ENCODE results near the gene BDKRB2. TPM values are rescaled to one million over a fixed set of nuclear protein-coding genes. Genes with fewer than 3 reads are reported as not detected.

BDKRB2 gene
- total RNA-seq, 1 donor from 2014 or later, result 0.15 TPM

DNA sequence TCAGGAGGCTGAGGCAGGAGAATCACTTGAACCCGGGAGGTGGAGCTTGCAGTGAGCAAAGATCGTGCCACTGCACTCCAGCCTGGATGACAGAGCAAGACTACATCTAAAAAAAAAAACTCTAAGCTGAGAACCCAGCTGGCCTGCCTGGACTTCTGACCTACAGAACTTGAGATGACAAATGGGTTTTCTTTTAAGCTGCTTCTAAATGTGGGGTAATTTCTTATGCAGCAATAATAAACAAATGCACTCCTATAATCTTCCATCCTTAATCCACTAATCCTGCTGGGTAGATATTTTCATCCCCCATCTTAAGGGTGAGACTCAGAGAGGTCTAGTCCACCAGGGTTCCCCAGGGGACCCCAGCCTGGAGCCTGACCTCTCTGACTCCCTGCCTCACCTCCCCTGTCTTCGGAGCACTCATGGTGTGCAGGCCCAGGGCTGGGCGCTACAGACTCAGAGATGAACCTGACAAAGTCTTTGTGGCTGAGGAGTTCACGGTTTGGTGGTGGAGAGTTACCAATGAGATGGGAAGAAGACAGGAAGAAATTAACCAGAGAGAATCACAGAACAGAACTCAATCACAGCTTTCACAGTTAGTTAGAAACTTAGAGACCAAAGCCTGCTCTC is 39.7 kb upstream of the BDKRB2 start:
- no peak for DNase-seq (ENCODE audit: low spot score)
- peaks cover 1% of the 10 kb centered on the region for H3K27me3 Mint-ChIP-seq (ENCODE audit: unreplicated experiment)
- peaks cover 4% of the 10 kb centered on the region for H3K4me1 Mint-ChIP-seq (ENCODE audit: unreplicated experiment)
- no peak overlapping the region for H3K4me3 Mint-ChIP-seq (ENCODE audit: unreplicated experiment)
- TF ChIP-seq, protein P1, sequence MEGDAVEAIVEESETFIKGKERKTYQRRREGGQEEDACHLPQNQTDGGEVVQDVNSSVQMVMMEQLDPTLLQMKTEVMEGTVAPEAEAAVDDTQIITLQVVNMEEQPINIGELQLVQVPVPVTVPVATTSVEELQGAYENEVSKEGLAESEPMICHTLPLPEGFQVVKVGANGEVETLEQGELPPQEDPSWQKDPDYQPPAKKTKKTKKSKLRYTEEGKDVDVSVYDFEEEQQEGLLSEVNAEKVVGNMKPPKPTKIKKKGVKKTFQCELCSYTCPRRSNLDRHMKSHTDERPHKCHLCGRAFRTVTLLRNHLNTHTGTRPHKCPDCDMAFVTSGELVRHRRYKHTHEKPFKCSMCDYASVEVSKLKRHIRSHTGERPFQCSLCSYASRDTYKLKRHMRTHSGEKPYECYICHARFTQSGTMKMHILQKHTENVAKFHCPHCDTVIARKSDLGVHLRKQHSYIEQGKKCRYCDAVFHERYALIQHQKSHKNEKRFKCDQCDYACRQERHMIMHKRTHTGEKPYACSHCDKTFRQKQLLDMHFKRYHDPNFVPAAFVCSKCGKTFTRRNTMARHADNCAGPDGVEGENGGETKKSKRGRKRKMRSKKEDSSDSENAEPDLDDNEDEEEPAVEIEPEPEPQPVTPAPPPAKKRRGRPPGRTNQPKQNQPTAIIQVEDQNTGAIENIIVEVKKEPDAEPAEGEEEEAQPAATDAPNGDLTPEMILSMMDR (IDR thresholded peaks at IDR 0.05; ENCODE audit: unreplicated experiment), result no peak
- no peaks in the 10 kb centered on the region for H3K9me3 Mint-ChIP-seq (ENCODE audit: unreplicated experiment)
- no peak overlapping the region for H3K27ac Mint-ChIP-seq (ENCODE audit: unreplicated experiment)
- H3K36me3 Mint-ChIP-seq (ENCODE audit: low read depth, unreplicated experiment), result no peaks in the 10 kb centered on the region

DNA sequence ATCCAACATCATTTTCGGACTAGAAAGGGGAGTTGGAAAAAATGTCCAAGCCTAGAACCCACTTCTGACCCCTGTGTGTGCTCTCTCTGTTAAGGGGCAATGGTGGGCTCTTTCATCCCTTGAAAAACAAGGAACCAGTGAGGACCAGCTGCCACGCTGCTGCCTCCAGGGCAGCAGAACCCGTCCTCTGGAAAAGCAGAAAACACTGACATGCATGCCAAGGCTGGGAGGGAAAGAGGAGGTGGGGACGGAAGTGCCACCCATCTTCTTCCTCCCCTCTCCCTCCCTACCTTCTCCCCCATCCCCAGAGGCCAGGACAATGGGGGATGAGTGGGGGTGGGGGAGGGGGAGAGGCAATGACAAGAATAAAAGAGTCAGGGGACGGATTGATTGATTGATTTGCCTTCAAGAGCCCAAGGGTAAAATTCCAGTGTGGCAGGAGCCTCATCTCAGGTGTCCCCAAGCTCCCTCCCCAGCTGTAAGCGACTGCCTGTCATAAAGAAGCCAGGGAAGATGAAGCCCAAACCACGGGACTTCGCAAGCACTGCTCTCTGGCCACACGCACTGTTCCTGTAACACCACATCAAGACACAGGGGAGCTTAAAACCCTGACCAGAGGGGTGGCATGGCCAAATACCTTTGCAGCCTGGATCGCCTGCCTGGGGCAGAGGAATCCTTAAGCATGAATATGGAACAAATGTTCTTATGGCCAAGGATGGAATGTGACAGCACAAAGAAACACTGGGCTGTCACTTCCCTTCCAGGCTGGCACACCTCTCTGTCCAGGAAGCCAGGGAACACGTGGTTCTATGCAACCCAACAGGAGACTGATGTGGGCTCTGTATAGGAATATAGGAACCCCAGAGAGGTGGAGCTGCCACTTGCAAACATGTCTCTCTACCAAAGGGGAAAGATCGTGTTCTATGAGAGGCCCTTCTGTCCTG is 38.9 kb upstream of the BDKRB2 start:
- Mint-ChIP-seq H3K9me3 (ENCODE audit: unreplicated experiment) (no peaks in the 10 kb centered on the region), H3K4me1 (ENCODE audit: unreplicated experiment) (peaks cover 4% of the 10 kb centered on the region), H3K27ac (ENCODE audit: unreplicated experiment) (no peak overlapping the region), H3K4me3 (ENCODE audit: unreplicated experiment) (no peak overlapping the region), H3K27me3 (ENCODE audit: unreplicated experiment) (peaks cover 3% of the 10 kb centered on the region), H3K36me3 (ENCODE audit: low read depth, unreplicated experiment) (no peaks in the 10 kb centered on the region)
- TF ChIP-seq, protein P1 (IDR thresholded peaks at IDR 0.05; ENCODE audit: unreplicated experiment), result no peak
- no peak for DNase-seq (ENCODE audit: low spot score)

DNA sequence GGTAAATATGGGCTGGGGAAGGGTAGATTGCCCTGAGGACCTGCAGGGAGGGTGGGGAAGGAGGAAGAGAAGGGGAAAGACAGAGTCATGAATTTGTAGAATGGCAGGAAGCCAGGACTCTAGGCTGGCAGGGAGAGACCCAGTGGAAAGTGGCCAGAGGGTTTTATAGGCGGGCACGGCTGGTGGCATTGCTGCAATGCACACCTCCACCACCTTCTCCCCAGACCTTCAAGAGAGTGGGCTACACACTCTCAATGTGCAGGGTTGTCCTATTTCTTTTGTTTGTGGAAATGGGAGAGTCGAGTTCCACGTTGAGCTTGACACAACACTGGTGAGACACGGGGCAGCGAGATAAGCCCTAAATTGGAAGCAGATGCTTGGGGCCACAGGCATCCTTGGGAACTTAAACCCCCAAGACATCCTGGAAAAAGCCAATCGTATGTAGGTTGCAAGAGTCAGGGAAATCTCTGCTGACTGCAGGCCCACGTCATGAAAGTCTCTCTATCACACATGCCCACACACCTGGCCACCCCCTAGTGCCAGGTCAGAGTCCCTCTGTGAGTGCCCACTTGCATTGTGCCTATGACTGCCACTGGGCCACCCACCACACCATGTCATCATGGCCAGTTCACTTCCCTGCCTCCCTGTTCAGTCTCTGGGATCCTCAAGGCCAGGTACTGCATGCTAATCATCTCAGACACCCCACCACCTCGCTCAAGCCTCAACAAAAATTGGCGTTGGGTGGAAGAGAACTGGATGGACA is 38.0 kb upstream of the BDKRB2 start:
- H3K4me3 Mint-ChIP-seq (ENCODE audit: unreplicated experiment), result no peak overlapping the region
- H3K27ac Mint-ChIP-seq (ENCODE audit: unreplicated experiment), result no peak overlapping the region
- H3K9me3 Mint-ChIP-seq (ENCODE audit: unreplicated experiment), result no peaks in the 10 kb centered on the region
- H3K36me3 Mint-ChIP-seq (ENCODE audit: low read depth, unreplicated experiment), result no peaks in the 10 kb centered on the region
- TF ChIP-seq, protein P1 (IDR thresholded peaks at IDR 0.05; ENCODE audit: unreplicated experiment), result no peak
- peaks cover 4% of the 10 kb centered on the region for H3K4me1 Mint-ChIP-seq (ENCODE audit: unreplicated experiment)
- H3K27me3 Mint-ChIP-seq (ENCODE audit: unreplicated experiment), result peaks cover 6% of the 10 kb centered on the region
- DNase-seq (ENCODE audit: low spot score), result no peak

DNA sequence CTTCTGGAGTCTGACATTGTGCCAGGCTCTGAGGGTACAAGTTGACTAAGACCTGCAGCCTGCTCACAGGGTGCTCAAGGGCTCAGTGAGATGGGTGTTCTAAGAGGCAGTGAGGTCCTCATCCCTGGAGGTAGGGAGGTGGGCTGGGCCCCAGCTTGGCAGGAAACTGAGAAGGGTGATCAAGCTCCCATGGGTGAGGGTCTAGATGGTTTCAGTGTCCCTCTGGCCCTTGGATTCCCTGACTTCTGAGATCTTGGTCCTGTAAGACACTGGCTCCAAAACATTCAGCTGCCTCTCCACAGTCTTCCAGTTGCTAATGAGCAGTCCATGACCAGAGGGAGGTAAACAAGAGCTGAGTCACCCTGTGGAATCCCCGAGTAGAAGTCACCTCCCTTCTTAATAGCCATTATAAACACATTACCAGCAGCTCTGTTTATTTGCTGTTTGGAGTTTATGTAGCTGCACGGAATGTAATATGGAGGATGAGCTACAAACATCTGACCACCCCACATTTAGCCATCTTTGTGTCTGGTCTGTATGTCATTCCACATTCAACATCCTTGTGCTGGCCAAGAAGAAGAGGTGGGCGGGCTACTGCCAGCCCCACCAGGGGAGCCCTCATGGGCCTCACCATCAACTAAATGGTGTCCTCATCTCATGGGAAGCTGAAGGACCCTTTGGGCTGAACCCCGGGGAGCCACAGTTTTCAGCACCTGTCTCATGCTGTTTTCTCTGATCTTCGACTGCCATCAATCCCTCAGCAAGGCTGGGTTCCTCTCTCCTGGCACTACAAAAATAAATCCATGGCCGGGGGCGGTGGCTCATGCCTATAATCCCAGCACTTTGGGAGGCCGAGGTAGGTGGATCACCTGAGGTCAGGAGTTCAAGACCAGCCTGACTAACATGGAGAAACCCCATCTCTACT is 37.2 kb upstream of the BDKRB2 start:
- peaks cover 4% of the 10 kb centered on the region for H3K4me1 Mint-ChIP-seq (ENCODE audit: unreplicated experiment)
- H3K36me3 Mint-ChIP-seq (ENCODE audit: low read depth, unreplicated experiment), result no peaks in the 10 kb centered on the region
- TF ChIP-seq, protein P1 (IDR thresholded peaks at IDR 0.05; ENCODE audit: unreplicated experiment), result no peak
- peaks cover 6% of the 10 kb centered on the region for H3K27me3 Mint-ChIP-seq (ENCODE audit: unreplicated experiment)
- no peak overlapping the region for H3K27ac Mint-ChIP-seq (ENCODE audit: unreplicated experiment)
- no peak overlapping the region for H3K4me3 Mint-ChIP-seq (ENCODE audit: unreplicated experiment)
- DNase-seq (ENCODE audit: low spot score), result no peak
- H3K9me3 Mint-ChIP-seq (ENCODE audit: unreplicated experiment), result no peaks in the 10 kb centered on the region
